Right atrium auricular region (tissue), 2 donors: Measurements from ENCODE around the gene CCBE1. TPM values are rescaled to one million over a fixed set of nuclear protein-coding genes. Genes with fewer than 3 reads are reported as not detected.

ENCODE experiments used
- DNase-seq: peaks from one replicate; pipeline ENCODE4 v3.0.0-alpha.2; 2019; ENCODE audit warnings: low spot score
- H3K27ac ChIP-seq, 2 donors: fragments of 200-600 bp; sonication (generic); 1 replicate in 1 of 2; 2 replicates in 1 of 2; pipeline ENCODE4 v1.5.1; 2016 to 2019
- H3K27me3 ChIP-seq, 2 donors: fragments of 200-600 bp; sonication (generic); one replicate each; pipeline versions ENCODE4 v1.5.1 to v1.6.0; 2017 to 2019
- H3K36me3 ChIP-seq: fragments of 200-600 bp; sonication (generic); one replicate; pipeline ENCODE4 v1.5.1; 2016
- H3K4me1 ChIP-seq, 2 donors: fragments of 200-600 bp; sonication (generic); one replicate each; pipeline versions ENCODE4 v1.5.1 to v1.6.0; 2017 to 2019
- H3K4me3 ChIP-seq, 2 donors: fragments of 200-600 bp; sonication (generic); 1 replicate in 1 of 2; 2 replicates in 1 of 2; pipeline ENCODE4 v1.5.1; 2017 to 2019; ENCODE audit warnings: mild to moderate bottlenecking in 1 of 2, moderate library complexity in 1 of 2
- H3K9me3 ChIP-seq, 2 donors: fragments of 200-600 bp; sonication (generic); one replicate each; pipeline ENCODE4 v1.5.1; 2019
- CTCF ChIP-seq, 2 donors: fragments of 200-600 bp; sonication (generic); IDR thresholded peaks; one replicate each; pipeline ENCODE4 v1.5.1; 2019; ENCODE audit warnings: antibody characterized with exemption in 2 of 2
- total RNA-seq, 2 donors: library from RNA; depleted of rRNA; stranded (reverse); fragments of >200 nt; gene quantifications; one replicate each; pipeline ENCODE4 v1.1.0, GENCODE V29; 2016

Gene CCBE1
- total RNA-seq, 2 donors from 2014 or later: 0.44 to 0.94 TPM

DNA sequence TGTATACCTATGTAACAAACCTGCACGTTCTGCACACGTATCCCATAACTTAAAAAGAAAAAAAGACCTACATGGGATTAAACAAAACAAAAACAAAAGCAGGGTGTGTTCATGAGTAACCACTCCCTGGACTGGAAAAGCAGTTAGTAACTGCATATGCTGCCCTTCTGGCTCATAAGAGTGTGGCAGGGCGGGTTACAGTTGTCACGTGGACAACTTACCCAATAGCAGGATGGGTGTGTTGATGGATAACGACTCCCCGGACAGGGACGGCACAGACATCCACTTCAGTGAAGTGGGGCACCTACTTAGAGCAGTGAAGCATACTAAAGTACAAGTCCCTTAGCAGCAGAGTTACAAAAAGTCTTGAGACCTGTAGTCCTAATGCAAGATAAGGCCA is 136.7 kb downstream of the CCBE1 start:
- no peak overlapping the region for H3K4me3 ChIP-seq
- no peak for TF ChIP-seq CTCF (IDR thresholded peaks at IDR 0.05)
- H3K9me3 ChIP-seq: no peaks in the 10 kb centered on the region
- no peak overlapping the region for H3K27ac ChIP-seq
- no peaks in the 10 kb centered on the region for H3K36me3 ChIP-seq
- no peaks in the 10 kb centered on the region for H3K4me1 ChIP-seq
- no peak for DNase-seq
- no peaks in the 10 kb centered on the region for H3K27me3 ChIP-seq

DNA sequence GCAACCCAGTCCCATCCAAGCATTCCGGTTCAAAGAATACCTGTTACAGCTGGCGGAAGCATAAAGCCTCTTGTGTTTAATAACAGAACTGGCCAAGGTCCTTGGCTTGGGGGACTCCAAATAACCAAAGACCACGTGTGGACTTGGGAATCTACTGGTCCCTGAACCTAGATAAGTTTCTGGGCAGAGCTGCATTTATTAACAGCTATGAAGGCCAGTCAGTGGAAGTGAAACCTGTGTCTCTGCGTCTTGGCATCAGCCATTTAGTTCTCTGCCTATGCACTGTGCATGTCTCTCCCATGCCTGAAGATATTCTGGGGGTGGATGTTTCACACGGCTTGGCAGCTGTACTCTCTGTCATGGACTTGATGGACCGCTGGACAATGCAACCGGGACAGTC is 137.7 kb downstream of the CCBE1 start:
- no peaks in the 10 kb centered on the region for H3K36me3 ChIP-seq
- no peak overlapping the region for H3K4me3 ChIP-seq
- TF ChIP-seq CTCF (IDR thresholded peaks at IDR 0.05): no peak
- no peak overlapping the region for H3K27ac ChIP-seq
- no peaks in the 10 kb centered on the region for H3K9me3 ChIP-seq
- DNase-seq: no peak
- no peaks in the 10 kb centered on the region for H3K27me3 ChIP-seq
- H3K4me1 ChIP-seq: no peaks in the 10 kb centered on the region

GRCh38 chr18:59555995-59556659 is 141.1 kb downstream of the CCBE1 start:
- TF ChIP-seq CTCF (IDR thresholded peaks at IDR 0.05): no peak
- H3K4me1 ChIP-seq: no peaks in the 10 kb centered on the region
- H3K36me3 ChIP-seq: no peaks in the 10 kb centered on the region
- H3K27me3 ChIP-seq: no peaks in the 10 kb centered on the region
- H3K27ac ChIP-seq: no peak overlapping the region
- no peaks in the 10 kb centered on the region for H3K9me3 ChIP-seq
- no peak for DNase-seq
- no peak overlapping the region for H3K4me3 ChIP-seq

DNA sequence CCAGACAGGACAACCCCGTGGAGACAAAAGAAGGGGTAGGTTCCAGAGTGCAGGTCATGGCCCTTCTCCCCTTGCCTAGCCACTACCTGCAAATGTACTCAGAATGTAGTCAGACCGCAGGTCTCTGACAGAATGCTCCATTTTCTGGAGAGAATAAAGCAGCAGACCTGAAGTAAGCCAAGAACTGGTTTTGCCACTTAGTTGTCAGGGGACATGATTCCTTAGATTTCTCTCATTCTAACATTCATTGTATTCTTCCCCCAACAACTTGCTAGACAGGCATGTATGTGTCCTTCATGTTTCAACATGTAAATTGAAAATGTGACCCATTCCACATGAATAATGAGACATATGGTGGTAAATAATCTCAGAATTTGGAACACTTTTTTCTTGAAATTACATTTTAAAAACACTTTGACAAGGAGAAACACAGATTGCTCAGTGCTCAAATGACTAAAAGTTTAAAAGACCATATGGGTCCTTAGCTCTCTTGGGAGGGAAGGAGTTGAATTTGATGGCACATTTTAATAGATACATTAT is 142.4 kb downstream of the CCBE1 start:
- DNase-seq: no peak
- no peaks in the 10 kb centered on the region for H3K36me3 ChIP-seq
- H3K4me1 ChIP-seq: peaks cover 0 to 7% of the 10 kb centered on the region in 2 donors
- H3K27ac ChIP-seq: no peak overlapping the region
- no peaks in the 10 kb centered on the region for H3K9me3 ChIP-seq
- no peak for TF ChIP-seq CTCF (IDR thresholded peaks at IDR 0.05)
- no peaks in the 10 kb centered on the region for H3K27me3 ChIP-seq
- H3K4me3 ChIP-seq: no peak overlapping the region

DNA sequence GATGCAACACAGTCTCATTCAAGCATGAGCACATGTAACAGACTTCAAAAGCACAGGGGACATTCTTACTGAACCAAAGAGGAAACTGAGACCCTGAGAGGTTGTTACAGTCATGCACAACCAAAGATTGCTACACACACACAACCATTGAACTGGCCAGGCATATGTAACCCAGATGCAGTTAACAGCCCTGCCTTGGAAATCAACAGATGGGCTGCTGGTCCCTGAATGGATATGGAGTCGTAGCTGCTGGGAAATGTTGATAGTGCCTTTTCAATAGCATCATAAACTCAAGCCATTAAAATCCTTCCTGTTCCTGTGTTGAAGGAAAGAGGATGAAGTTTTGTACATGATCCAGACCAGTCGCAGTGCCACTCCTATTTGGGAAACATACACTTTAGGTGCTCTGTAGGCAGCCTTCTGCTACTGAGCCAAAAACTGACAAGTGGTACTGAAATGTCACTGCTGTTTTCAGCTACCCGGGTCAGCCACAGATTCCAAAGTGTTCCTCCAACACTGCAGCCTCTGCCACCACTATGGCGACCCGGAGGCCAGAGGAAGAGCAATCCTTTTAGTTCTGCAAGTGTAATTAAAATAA is 143.9 kb downstream of the CCBE1 start:
- H3K36me3 ChIP-seq: no peaks in the 10 kb centered on the region
- no peak overlapping the region for H3K27ac ChIP-seq
- H3K4me1 ChIP-seq: peaks cover 0 to 8% of the 10 kb centered on the region in 2 donors
- TF ChIP-seq CTCF (IDR thresholded peaks at IDR 0.05): no peak
- H3K4me3 ChIP-seq: no peak overlapping the region
- DNase-seq: no peak
- H3K27me3 ChIP-seq: no peaks in the 10 kb centered on the region
- H3K9me3 ChIP-seq: no peaks in the 10 kb centered on the region
